Endothelial cell of umbilical vein (primary cell): Measurements from ENCODE around the gene PTGFRN. TPM values are rescaled to one million over a fixed set of nuclear protein-coding genes. Genes with fewer than 3 reads are reported as not detected.

Experiments used
- BruUV-seq: library from RNA; stranded (reverse); fragments of 400-500 nt; replicated peaks from 2 replicates; lab custom pipeline; 2021; lab: Mats Ljungman, UMichigan
- CTCF ChIA-PET: fragments of 300-600, 350-600 bp; sonication (Branson Sonifier 250); formaldehyde crosslinking; loops from one replicate; lab custom pipeline; 2021; ENCODE audit warnings: antibody characterized with exemption, inconsistent platforms; lab: Charles Lee
- POLR2A ChIA-PET: fragments of 300-600, 350-600 bp; sonication (Branson Sonifier 250); formaldehyde crosslinking; loops from one replicate; lab custom pipeline; 2021; ENCODE audit warnings: antibody characterized with exemption, inconsistent platforms; lab: Charles Lee
- DNase-seq: peaks from one replicate; pipeline ENCODE4 v3.0.0-alpha.2; 2011; ENCODE audit warnings: low read depth, low spot score
- FAIRE-seq: peaks from 2 replicates; lab custom pipeline; 2011; peaks lifted over from hg19 to GRCh38; lab: Jason Lieb, UNC
- H2AFZ ChIP-seq: 2 replicates; pipeline ENCODE4 v1.6.0; 2012; ENCODE audit warnings: low read depth, low read length, control low read depth, inconsistent platforms
- H3K27ac ChIP-seq: 2 replicates; pipeline ENCODE4 v1.5.1; 2011; ENCODE audit warnings: low read depth, mild to moderate bottlenecking, control low read depth, low read length, moderate library complexity; ENCODE audit not compliant: insufficient read depth
- H3K27me3 ChIP-seq, 2 experiments: 2 replicates each; pipeline versions ENCODE4 v1.6.0 to v1.6.1; 2011; ENCODE audit warnings: low read length in 2 of 2, mixed read lengths in 1 of 2; ENCODE audit not compliant: control insufficient read depth in 2 of 2, insufficient read depth in 2 of 2
- H3K36me3 ChIP-seq, 2 experiments: 2 replicates in 1 of 2; 3 replicates in 1 of 2; pipeline ENCODE4 v1.5.1; 2011; ENCODE audit warnings: low read length in 2 of 2, mild to moderate bottlenecking in 1 of 2, moderate library complexity in 1 of 2; ENCODE audit not compliant: control insufficient read depth in 2 of 2, insufficient read depth in 2 of 2; ENCODE audit errors: extremely low read depth in 1 of 2
- H3K4me1 ChIP-seq: 3 replicates; pipeline ENCODE4 v1.5.1; 2011; ENCODE audit warnings: mild to moderate bottlenecking, low read length; ENCODE audit not compliant: control insufficient read depth, insufficient read depth; ENCODE audit errors: extremely low read depth
- H3K4me2 ChIP-seq: 2 replicates; pipeline ENCODE4 v1.6.1; 2011; ENCODE audit warnings: low read length, control low read depth, mixed read lengths; ENCODE audit not compliant: insufficient read depth
- H3K4me3 ChIP-seq, 3 experiments: fragments of 200-600 bp in 1 of 3; sonication (generic), shearing (Covaris generic) in 1 of 3; replicated peaks in 1 of 3; 2 replicates each; pipeline ENCODE4 v1.5.1; 2011 to 2016; ENCODE audit warnings: control low read depth in 3 of 3, low read length in 3 of 3, mild to moderate bottlenecking in 2 of 3, inconsistent platforms in 1 of 3, low read depth in 1 of 3, moderate library complexity in 1 of 3; ENCODE audit not compliant: insufficient read depth in 1 of 3
- H3K79me2 ChIP-seq: 2 replicates; pipeline ENCODE4 v1.6.0; 2012; ENCODE audit warnings: low read length, inconsistent platforms; ENCODE audit not compliant: control insufficient read depth, insufficient read depth
- H3K9ac ChIP-seq: replicated peaks from 2 replicates; pipeline ENCODE3; 2011; ENCODE audit warnings: low read length, control low read depth; ENCODE audit not compliant: insufficient read depth; ENCODE audit errors: extremely low read depth
- H3K9me1 ChIP-seq: replicated peaks from 3 replicates; pipeline ENCODE4 v1.6.0; 2011; ENCODE audit warnings: mild to moderate bottlenecking, low read length; ENCODE audit not compliant: control insufficient read depth, insufficient read depth; ENCODE audit errors: extremely low read depth
- H3K9me3 ChIP-seq: replicated peaks from 2 replicates; pipeline ENCODE4 v1.5.1; 2012; ENCODE audit warnings: low read length, inconsistent platforms; ENCODE audit not compliant: control insufficient read depth, insufficient read depth
- H4K20me1 ChIP-seq: replicated peaks from 2 replicates; pipeline ENCODE3; 2011; ENCODE audit warnings: mild to moderate bottlenecking, low read length; ENCODE audit not compliant: control insufficient read depth, insufficient read depth; ENCODE audit errors: extremely low read depth
- CTCF ChIP-seq, 2 donors: IDR thresholded peaks; 1 replicate in 1 of 2; 2 replicates in 1 of 2; pipeline ENCODE4 v1.5.1; 2011; ENCODE audit warnings: low read length in 2 of 2, mild to moderate bottlenecking in 2 of 2, moderate library complexity in 2 of 2, control low read depth in 1 of 2, inconsistent platforms in 1 of 2, low read depth in 1 of 2; ENCODE audit not compliant: insufficient read depth in 1 of 2; ENCODE audit errors: extremely low read depth in 1 of 2
- EZH2 ChIP-seq: IDR thresholded peaks from 2 replicates; pipeline ENCODE4 v1.6.1; 2012; ENCODE audit warnings: borderline replicate concordance, low read depth, mild to moderate bottlenecking, moderate library complexity, low read length, inconsistent platforms; ENCODE audit not compliant: severe bottlenecking
- FOS ChIP-seq: IDR thresholded peaks from 2 replicates; pipeline ENCODE4 v1.6.1; 2011; ENCODE audit warnings: mild to moderate bottlenecking, low read length, moderate library complexity, borderline replicate concordance; ENCODE audit not compliant: insufficient read depth
- GATA2 ChIP-seq: IDR thresholded peaks from 2 replicates; pipeline ENCODE4 v1.7.0; 2011; ENCODE audit warnings: low read depth, mild to moderate bottlenecking, moderate library complexity, mixed read lengths, low read length; ENCODE audit not compliant: insufficient read length, insufficient read depth
- JUN ChIP-seq: IDR thresholded peaks from 2 replicates; pipeline ENCODE4 v1.6.1; 2011; ENCODE audit warnings: borderline replicate concordance, low read depth; ENCODE audit not compliant: insufficient read length, insufficient read depth
- MAX ChIP-seq: IDR thresholded peaks from 2 replicates; pipeline ENCODE4 v1.6.1; 2011; ENCODE audit not compliant: insufficient read depth, insufficient read length
- MYC ChIP-seq: IDR thresholded peaks from one replicate; pipeline ENCODE4 v1.6.1; 2011; ENCODE audit warnings: mild to moderate bottlenecking, low read depth, low read length
- POLR2A ChIP-seq: IDR thresholded peaks from 2 replicates; pipeline ENCODE4 v1.6.1; 2012; ENCODE audit warnings: low read depth, mild to moderate bottlenecking, control low read depth, low read length
- POLR2AphosphoS5 ChIP-seq: IDR thresholded peaks from 2 replicates; pipeline ENCODE4 v1.6.1; 2012; ENCODE audit warnings: low read depth, mild to moderate bottlenecking, control low read depth, low read length, moderate library complexity; ENCODE audit not compliant: insufficient read depth
- dilution Hi-C: fragments of 300-500 bp; cut with MboI; formaldehyde crosslinking; loops from one replicate; pipeline ENCODE4 v1.15.0; 2019; ENCODE audit warnings: low sequenced_read_pairs; ENCODE audit not compliant: extremely low pct_ligation_motif_present
- intact Hi-C: fragments of 100-400 bp; cut with micrococcal nuclease; formaldehyde crosslinking; loops from one replicate; pipeline ENCODE4 v1.10.0; 2022
- polyA plus RNA-seq, 4 experiments: library from polyadenylated mRNA; depleted of rRNA in 3 of 4; stranded (reverse) in 3 of 4; unstranded in 1 of 4; fragments of >200 nt; gene quantifications; 2 replicates each; pipeline versions ENCODE4 v1.2.1 to v1.2.3, GENCODE V29; 2011 to 2012; ENCODE audit warnings: missing spikeins in 1 of 4
- total RNA-seq: library from RNA; stranded (reverse); gene quantifications from 2 replicates; pipeline ENCODE4 v1.2.3, GENCODE V29; 2021

The PTGFRN gene
- total and polyA plus RNA-seq, 2 donors (not counting 3 experiments of a cell fraction or from before 2014, with no cell fraction given), result 39.6 to 60.7 TPM

DNA sequence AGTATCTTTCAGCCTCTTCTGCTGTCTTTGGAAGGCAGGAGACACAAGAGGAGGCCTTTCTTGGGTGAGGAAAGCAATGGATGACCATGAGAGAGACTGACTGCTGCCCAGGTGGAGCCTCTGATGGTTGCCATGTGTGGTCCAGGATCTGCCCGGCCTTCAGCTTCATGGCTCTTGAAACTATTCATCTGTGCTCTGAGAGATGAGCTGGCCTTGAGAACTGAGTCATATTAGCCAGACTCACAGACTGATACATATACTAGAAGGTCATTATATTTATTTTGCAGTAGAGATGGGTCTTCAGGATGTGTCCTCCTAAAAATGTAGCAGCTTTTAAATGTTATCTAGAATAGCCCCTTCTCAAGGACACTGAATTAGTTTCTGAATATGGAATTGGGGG is 33.7 kb downstream of the PTGFRN start:
- no peaks in the 10 kb centered on the region for H3K9me1 ChIP-seq
- H2AFZ ChIP-seq, result no peak overlapping the region
- FAIRE-seq, result no peak
- intact Hi-C loops, result no loop called here
- no peak overlapping the region for H3K27ac ChIP-seq
- H3K36me3 ChIP-seq, result no peaks in the 10 kb centered on the region
- peaks cover 8% of the 10 kb centered on the region for H3K4me1 ChIP-seq
- no peak overlapping the region for H3K4me3 ChIP-seq
- no peak for DNase-seq
- ChIA-PET POLR2A (no interaction called here), CTCF (interaction anchor here (1.4 kb wide), 1 partner anchor 206 kb away, joined by 7 read pairs; no protein-coding TSS in a partner anchor)
- H3K9ac ChIP-seq, result no peak overlapping the region
- H3K79me2 ChIP-seq, result no peaks in the 10 kb centered on the region
- no peaks in the 10 kb centered on the region for H3K9me3 ChIP-seq
- H3K27me3 ChIP-seq, result no peaks in the 10 kb centered on the region
- H4K20me1 ChIP-seq, result no peaks in the 10 kb centered on the region
- dilution Hi-C loops, result no loop called here
- TF ChIP-seq MYC, result no peak
- TF ChIP-seq MAX, result no peak
- no peak for TF ChIP-seq GATA2
- TF ChIP-seq EZH2, result no peak
- TF ChIP-seq CTCF (IDR thresholded peaks at IDR 0.05; ENCODE audit: extremely low read depth in 1 of 2, insufficient read depth in 1 of 2, low read depth in 1 of 2, low read length in 2 of 2), result no peak
- no peak for TF ChIP-seq POLR2AphosphoS5
- no peak for TF ChIP-seq POLR2A
- TF ChIP-seq FOS, result no peak
- no peak for TF ChIP-seq JUN
- no TSS peak for BruUV-seq
- H3K4me2 ChIP-seq, result no peak overlapping the region
